Thyroid gland (tissue), 4 donors: ENCODE data around the gene ACKR3.

Experiments used
- CTCF ChIP-seq, 6 experiments: fragments of 200-600 bp in 3 of 6; fragments of 450-650 bp in 3 of 6; sonication (generic) in 3 of 6; IDR thresholded peaks; one replicate each; pipeline ENCODE4 v1.5.1; 2016 to 2019; ENCODE audit warnings: antibody characterized with exemption in 6 of 6, mild to moderate bottlenecking in 2 of 6, inconsistent platforms in 1 of 6, moderate library complexity in 1 of 6
- POLR2A ChIP-seq, 2 donors: fragments of 450-650 bp; IDR thresholded peaks; one replicate each; pipeline ENCODE4 v1.6.1; 2017; ENCODE audit warnings: antibody characterized with exemption in 2 of 2, mild to moderate bottlenecking in 2 of 2, moderate library complexity in 1 of 2

DNA sequence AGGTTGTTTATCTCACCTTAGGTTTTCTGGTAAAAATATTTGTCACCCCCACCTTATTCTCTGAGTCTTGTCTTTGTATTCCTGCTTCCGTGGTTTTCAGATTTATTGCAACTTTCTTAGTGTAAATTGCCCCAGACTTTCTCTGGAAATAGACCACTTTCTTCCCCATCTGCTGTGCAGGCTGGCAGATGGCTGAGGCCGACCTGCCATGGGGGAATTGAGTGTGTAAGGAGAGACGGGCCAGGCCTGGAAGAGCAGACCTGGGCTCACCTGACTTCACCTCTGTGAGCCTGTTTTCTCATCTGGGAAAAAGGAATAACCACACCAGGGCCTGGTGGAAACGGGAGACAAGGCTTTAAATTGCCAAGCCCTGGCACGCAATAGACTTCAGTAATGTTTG, 44.9 kb downstream of the ACKR3 start:
- TF ChIP-seq CTCF (IDR thresholded peaks at IDR 0.05) (no peak), POLR2A (IDR thresholded peaks at IDR 0.05) (no peak)
